Caki2 (cell line): ENCODE data around the gene ABHD12. TPM values are rescaled to one million over a fixed set of nuclear protein-coding genes. Genes with fewer than 3 reads are reported as not detected.

Experiments used
- DNase-seq: peaks from one replicate; pipeline ENCODE4 v3.0.0-alpha.2; 2015; ENCODE audit warnings: low read depth
- in situ Hi-C: cut with HindIII; loops from 2 replicates; pipeline ENCODE4 v1.10.0; 2016; ENCODE audit warnings: low sequenced_read_pairs, low pct_unique_long_range_greater_than_20kb, mixed read lengths
- total RNA-seq: library from RNA; depleted of rRNA; stranded (reverse); fragments of >200 nt; shearing (Covaris generic); gene quantifications from 2 replicates; pipeline ENCODE4 v1.2.3, GENCODE V29; 2014; ENCODE audit warnings: low replicate concordance

ABHD12 gene
- total RNA-seq, 1 experiment from 2014 or later: 29.7 TPM

- DNase-seq: no peak
- in situ Hi-C loops: no loop called here
These were observed 102.9 kb downstream of the ABHD12 start for GRCh38 chr20:25287631-25288290.

GRCh38 chr20:25286917-25287316 lies 103.7 kb downstream of the ABHD12 start:
- in situ Hi-C loops: no loop called here
- no peak for DNase-seq

GRCh38 chr20:25285856-25286798 lies 104.5 kb downstream of the ABHD12 start:
- in situ Hi-C loops: no loop called here
- DNase-seq: no peak

GRCh38 chr20:25285091-25285647 lies 105.5 kb downstream of the ABHD12 start:
- no peak for DNase-seq
- in situ Hi-C loops: no loop called here

GRCh38 chr20:25284131-25284601 lies 106.5 kb downstream of the ABHD12 start:
- in situ Hi-C loops: no loop called here
- no peak for DNase-seq

DNA sequence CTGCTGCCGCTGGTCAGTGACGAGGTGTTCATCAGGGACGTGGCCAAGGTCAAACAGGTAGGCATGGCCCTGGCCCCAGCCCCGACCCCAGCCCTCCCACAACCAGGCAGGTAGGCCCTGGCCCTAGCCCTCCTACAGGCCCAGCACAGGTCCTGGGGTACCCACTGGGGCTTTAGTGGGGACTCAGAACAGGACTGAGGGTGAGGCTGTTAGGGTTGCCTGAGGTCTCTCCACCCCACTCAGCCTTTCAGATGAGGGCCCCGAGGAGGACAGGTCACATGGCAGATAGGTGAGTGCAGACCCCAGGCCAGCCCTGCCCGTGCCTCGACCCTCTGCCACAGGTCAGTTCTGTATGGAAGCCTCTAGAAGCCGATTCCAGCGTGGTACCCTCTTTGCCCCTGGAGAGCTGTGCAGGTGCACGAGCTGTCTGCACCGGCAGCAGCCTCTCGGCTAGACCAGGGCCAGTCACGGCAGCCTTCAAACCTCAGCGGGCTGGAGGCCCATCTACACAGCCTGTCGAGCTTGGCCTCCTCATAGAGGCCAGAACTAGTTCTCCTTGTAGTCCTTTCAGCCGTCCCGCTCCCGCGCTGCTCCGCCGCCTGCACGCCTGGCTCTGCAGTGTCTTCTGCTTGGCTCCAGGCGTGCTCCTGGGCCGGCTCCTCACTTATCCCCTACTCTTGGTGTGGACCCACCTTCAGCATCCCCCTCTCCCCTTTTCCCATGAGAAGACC lies 107.2 kb downstream of the ABHD12 start:
- in situ Hi-C loops: no loop called here
- DNase-seq: no peak

DNA sequence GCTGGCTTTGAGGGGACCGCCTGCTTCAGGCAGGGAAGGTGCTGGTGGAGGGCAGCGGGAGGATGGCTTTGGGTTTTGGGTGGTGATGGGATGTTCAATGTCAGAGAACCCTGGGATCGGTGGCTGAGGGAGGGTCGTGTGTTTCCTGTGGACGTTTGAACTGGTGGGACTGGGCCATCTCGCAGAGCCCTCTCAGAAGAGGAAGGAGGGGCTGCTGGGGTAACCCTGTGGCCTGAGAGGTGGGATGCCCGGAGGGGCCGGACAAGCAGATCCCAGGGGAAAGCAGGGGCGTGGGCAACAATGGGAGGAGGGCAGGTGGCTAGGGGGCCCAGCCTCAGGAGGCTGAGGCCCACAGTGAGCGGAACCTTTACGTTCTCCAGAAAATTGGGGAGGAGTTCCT lies 107.8 kb downstream of the ABHD12 start:
- no peak for DNase-seq
- in situ Hi-C loops: no loop called here

DNA sequence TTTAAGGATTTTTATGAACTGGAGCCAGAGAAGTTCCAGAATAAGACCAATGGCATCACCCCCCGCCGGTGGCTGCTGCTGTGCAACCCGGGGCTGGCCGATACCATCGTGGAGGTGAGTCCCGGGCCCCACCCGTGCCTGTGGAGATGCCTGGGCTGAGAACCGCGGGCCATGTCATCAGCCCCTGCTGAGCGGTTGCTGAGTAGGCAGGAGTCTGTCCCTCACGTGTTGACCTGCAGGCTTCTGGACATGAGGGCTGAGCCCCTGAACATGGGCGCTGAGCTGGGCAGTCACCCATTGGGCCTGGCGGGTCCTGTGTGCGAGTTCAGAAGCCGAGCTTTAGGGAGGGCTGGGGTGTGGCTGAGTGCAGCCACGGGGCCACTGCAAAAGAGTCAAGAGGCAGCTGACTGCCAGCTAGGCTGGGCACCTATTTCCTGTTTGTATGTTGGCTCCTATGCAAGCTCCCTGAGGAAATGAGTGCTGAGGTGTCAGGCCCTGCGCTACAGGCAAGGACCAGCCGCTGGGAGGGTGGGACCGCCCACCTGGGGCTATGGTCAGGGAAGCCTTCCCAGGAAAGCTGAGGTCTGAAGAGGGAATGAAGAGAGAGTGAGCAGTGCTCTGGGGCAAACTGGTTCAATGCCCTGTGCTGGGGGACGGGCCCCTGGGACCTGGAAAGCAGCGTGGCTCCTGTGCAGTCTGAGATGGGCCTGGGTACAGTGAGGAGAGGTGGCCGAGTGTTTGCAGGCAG lies 108.4 kb downstream of the ABHD12 start:
- no peak for DNase-seq
- in situ Hi-C loops: no loop called here

GRCh38 chr20:25281541-25281991 lies 109.1 kb downstream of the ABHD12 start:
- DNase-seq: no peak
- in situ Hi-C loops: no loop called here

DNA sequence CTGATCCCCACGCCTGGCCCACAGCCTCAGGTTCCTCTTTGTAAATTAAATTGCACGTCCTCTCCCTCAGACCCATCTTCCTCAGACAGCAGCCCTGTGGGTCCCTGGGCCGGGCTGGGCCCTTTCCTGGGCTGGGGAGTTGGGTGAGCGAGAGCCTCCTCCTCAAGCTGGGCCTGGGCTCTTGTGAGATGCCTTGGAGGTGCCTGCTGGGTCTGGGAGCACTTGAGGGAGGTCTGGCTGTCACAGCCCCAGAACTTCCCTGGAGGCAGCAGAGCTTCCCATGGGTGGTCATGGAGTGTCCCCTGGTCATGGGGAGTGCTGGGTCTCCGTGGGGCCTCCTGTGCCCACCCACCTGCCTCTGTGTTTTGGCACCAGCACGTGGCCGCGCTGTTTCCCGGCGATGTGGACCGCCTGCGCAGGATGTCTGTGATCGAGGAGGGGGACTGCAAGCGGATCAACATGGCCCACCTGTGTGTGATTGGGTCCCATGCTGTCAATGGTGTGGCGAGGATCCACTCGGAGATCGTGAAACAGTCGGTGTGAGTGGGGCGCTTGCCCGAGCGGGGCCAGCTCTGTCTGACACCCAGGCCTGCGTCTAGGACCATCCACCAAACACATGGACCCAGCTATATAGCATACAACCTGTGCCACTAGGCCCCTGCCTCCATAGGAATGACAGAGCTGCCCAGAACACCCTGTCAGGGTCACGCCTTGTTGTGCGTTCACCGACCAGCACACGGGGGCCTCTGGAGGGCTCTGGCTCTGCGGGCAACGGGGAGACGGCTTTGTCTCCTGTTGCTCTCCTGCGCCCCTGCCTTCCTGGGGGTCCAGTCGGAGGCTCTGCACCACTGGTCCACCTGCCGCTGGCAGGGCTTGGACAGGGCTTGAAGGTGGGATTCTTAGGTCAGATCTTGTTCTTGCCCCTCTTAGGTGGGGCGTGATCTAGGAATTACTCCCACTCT lies 109.8 kb downstream of the ABHD12 start:
- DNase-seq: no peak
- in situ Hi-C loops: no loop called here

- DNase-seq: no peak
- in situ Hi-C loops: no loop called here
These were observed 110.5 kb downstream of the ABHD12 start for GRCh38 chr20:25280051-25280573.

DNA sequence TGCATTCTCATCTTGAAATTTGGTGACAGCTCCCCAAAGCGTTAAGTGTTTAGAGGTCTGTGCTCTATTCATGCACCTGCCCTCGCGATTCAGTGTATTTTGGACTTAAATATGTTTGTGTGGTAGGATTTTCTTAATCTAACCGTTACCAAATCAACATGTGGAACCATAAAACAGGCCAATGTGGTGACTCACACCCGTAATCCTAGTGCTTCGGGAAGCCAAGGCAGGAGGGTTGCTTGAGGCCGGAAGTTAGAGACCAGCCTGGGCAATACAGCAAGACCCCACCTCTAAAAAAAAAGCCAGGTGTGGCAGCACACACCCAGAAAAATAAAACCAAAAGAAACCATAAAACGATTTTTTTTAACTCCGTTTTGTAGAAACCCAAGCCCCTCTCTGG lies 111.2 kb downstream of the ABHD12 start:
- DNase-seq: no peak
- in situ Hi-C loops: no loop called here

GRCh38 chr20:25278636-25279361 lies 111.8 kb downstream of the ABHD12 start:
- DNase-seq: no peak
- in situ Hi-C loops: no loop called here

GRCh38 chr20:25277941-25278521 lies 112.6 kb downstream of the ABHD12 start:
- in situ Hi-C loops: no loop called here
- no peak for DNase-seq

GRCh38 chr20:25277051-25277801 lies 113.4 kb downstream of the ABHD12 start:
- in situ Hi-C loops: no loop called here

More at GRCh38 chr20:25277051-25277801, 113.4 kb downstream of the ABHD12 start:
- DNase-seq: no peak
